Activated CD4-positive, alpha-beta T cell treated with anti-CD3 and anti-CD28 coated beads for 24 hours (primary cell): ENCODE results near the gene ADIPOR2.

Experiments
- DNase-seq, 2 donors: peaks; one replicate each; pipeline ENCODE4 v3.0.0-alpha.2; 2020; ENCODE audit warnings: low read depth in 2 of 2

Gene ADIPOR2

GRCh38 chr12:1690578-1691122 is at the start of gene ADIPOR2:
ADIPOR2 (plus strand) TSS chr12:1691070; CDS start chr12:1754344, 63,274 bp downstream.
- DNase-seq, result peak; percentile 86 to 87

DNA sequence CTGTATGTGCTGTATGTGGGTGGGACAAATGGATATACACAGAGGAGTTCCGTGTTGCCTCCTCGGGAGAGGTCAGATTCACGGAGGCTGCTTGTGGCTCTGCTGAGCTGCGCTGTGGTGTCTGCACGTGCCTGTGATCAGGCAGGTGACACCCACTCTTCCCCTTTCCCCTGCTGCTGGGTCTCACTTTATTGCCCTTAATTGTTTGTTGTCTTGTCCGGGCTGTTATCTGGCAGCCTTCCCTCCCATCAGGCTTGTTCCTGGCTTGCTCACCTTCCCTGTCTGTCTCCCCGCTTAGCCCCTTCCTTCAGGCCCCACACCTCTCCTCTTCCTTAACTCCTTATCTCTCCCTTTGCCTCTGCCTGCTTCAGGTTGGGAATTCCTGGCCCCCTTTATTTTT is 48.4 kb upstream of the ADIPOR2 start:
- DNase-seq, result no peak

DNA sequence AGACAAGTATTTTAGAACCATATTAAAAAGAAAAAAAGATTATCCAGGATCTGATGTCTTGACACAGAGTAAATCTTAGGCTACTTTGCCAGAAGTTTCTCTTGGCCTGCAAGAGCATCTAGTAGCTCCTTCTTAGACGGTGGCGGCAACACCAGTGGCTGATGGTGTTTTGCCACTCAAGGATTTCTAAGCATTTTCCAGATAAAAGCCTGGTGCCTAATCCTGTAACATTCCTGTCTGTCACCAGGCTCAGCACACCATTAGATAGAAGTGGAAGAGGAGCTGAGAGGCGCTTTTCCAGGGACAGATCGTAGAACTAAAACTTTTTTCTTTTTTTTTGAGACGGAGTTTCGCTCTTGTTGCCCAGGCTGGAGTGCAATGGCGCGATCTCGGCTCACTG is 47.8 kb upstream of the ADIPOR2 start:
- no peak for DNase-seq

DNA sequence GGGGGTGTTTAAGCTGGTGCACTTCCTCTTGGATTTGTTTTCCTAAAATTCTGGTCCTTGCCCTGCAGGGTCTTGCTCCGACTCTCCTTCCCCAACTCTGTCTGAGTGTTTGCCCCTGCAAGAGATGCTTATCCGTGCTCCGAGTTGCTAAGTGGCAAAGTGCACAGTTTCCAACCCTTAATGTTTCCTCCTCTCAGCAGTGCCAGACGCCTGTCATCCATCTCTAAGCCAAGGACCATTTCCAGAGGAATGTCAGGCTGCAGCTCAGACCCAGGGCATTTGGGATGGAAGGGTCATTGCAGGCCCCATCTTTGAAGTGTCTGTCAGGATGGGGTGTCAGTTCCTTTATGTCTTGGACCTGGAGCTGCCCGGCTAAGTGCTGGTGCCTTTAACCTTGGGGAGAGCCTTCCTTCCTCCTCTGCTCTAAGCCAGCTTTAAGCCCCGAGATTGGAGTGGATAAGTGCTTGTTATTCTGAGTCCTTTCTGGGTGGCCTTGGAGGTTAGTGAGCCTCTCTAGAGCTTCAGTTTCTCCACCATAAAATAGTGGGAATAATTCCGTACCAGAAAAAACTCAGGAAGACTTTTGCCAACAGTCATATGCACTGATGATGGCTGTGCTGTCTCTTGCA is 46.9 kb upstream of the ADIPOR2 start:
- no peak for DNase-seq

- DNase-seq, result no peak
Observed at GRCh38 chr12:1644534-1645438, 46.1 kb upstream of the ADIPOR2 start.

GRCh38 chr12:1645819-1646218 is 45.1 kb upstream of the ADIPOR2 start:
- DNase-seq, result no peak

GRCh38 chr12:1646569-1647284 is 44.1 kb upstream of the ADIPOR2 start:
- DNase-seq, result no peak

DNA sequence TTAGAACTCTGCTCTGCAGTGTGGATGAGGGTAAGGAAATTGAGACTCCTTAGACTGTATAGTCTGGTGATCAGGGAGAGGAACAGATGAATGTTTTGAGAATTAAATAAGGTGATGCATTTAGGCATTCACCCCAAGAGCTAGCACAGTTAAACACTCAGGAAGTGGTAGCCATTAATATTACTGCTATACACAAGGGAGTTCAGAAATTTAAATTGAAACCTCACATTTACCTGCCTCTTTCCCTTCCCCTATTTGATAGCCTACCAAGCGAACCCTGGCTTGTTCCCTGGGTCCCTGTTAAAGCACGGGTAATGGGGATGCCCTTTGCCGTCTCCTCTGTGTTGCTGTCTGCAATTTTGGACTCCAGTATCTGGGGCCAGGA is 43.6 kb upstream of the ADIPOR2 start:
- DNase-seq, result no peak

- DNase-seq, result no peak
Observed at GRCh38 chr12:1650260-1650977, 40.5 kb upstream of the ADIPOR2 start.

GRCh38 chr12:1650978-1651361 is 39.9 kb upstream of the ADIPOR2 start:
- DNase-seq, result no peak

DNA sequence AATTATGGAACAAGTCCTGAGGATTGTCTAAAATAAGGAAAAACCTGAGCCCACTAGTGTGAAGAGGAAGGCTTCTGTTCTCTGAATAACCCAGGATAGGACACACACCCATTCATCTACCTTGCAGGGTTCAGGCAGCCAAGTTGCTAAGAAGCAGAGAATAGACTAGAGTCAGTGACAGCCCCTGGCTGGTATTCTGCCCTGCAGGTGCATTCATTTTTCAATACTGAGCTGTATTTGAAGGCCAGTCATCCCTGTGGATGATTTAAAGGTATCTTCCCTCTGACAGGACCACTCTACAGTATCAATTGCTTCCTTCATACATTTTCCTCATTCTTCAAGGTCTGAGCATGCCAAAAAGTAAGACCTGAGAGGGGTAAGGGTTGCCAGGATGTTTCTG is 38.9 kb upstream of the ADIPOR2 start:
- DNase-seq, result no peak

DNA sequence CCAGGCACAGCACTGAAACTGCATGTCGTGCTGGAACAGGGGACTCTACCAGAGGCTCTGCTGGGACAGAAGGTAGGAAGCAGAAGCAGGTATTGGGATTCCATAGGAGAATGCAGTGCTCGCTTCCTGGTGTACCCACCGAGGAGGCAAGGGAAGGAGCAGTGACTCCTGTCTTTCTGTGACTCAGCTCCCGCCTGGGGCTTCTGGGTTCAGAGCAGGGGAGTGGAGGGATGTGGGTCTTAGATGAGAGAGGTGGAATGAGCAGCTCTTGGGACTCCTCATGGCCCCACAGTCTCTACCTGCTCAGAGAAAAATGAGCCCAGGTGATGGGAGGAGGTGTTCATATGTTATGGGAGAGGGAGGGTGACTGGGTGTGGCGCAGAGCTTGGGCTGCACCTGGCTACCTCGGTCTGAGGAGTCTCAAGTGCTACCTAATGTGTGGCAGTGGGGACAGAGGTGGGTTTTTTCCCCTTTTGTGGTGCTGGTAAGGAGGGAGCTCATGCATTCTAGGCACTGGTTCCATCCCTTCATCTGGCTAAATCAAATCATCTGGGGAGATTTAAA is 35.6 kb upstream of the ADIPOR2 start:
- DNase-seq, result no peak

DNA sequence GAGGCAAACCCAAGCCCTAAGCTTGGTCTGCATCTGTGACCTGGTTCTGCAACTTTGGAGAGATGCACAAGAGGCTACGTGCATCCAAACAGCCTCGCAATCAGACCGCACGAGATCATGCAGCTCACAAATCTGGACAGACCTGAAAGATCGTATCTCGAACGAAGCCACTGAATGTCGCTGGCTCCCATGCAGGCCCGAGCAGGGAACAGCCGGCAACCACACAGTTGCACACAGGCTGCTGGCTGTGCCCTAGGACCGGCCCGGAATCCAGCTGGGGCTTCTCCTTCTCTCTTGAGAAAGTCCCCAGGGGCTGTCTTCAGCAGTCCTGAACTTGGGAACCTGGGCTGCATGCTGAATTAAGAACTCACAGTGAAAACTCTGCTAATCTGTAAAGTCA is 34.0 kb upstream of the ADIPOR2 start:
- no peak for DNase-seq

DNA sequence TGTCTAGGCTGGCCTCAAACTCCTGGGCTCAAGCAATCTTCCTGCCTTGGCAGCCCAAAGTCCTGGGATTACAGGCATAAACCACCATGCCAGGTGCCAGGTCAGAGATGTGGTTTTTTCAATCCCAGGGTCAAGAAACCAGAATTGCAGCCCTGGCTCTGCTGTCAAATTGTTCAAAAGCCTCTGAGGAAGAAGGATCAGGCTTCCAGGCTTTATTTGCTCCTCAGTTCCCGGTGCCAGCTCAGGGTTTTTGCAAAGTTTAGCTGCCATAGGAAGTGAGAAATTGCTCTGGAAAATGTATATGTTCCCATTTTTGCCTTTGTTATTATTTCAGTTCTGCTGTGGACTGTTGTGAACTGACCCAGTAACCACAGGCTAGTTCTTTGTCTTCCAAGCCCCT is 33.2 kb upstream of the ADIPOR2 start:
- DNase-seq, result no peak

DNA sequence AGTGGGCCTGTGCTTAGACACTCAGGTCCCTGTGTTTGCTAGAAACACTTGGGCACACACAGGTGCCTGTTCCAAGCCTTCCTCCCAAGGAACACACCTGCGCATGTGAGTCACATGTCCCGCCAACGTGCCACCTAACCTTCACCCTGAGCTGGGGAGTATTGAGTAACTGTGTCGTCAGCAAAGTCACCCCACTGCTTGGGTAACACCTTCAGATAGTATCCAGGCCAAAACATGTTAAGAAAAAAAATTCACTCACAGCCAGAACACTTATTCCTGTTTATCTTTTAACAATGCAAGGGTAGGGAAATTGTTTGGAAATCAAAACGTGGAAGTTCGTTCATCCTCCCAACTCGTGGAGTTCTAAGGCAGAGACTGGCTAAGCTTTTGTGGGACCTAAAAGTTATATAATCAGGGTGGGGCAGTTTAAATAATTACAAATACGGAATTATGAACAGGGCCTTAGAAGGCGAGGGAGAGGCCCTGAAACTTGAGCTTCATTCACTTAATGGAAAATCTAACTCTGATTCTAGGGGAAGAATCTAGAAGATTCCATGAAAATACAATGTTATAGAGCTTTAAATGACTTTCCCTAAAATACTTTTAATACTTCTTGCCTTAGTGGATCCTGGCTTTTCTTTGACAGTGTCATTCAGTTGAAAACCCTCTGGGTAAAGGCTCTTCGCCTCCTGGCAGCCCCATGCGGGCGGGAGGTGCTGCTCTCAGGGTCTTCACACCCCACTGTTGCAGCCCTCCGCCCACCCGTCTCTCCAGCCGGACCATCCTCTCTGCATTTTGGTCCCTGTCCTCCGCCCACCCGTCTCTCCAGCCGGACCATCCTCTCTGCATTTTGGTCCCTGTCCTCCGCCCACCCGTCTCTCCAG is 30.3 kb upstream of the ADIPOR2 start:
- peak in 1 of 2 donors; percentile 18 for DNase-seq

GRCh38 chr12:1661553-1662335 is 29.1 kb upstream of the ADIPOR2 start:
- peak; percentile 63 to 72 for DNase-seq

- DNase-seq, result peak in 1 of 2 donors; percentile 2
Observed at GRCh38 chr12:1662761-1663439, 28.0 kb upstream of the ADIPOR2 start.

GRCh38 chr12:1663440-1664132 is 27.3 kb upstream of the ADIPOR2 start:
- no peak for DNase-seq
